Measurements from ENCODE around the gene GATB. TPM values are rescaled to one million over a fixed set of nuclear protein-coding genes. Genes with fewer than 3 reads are reported as not detected.

GATB gene
- total and polyA plus RNA-seq, 2 experiments from 2014 or later, result 19.4 to 20.1 TPM

- Histone ChIP-seq H3K27me3 (no peaks in the 10 kb centered on the region), H3K4me3 (no peak overlapping the region), H3K36me3 (replicated peaks; ENCODE audit: insufficient read depth, low read depth) (no peaks in the 10 kb centered on the region), H2AFZ (no peak overlapping the region), H3K4me2 (no peak overlapping the region), H3K79me2 (no peaks in the 10 kb centered on the region), H3K4me1 (ENCODE audit: insufficient read depth) (no peaks in the 10 kb centered on the region), H3K9me2 (replicated peaks; ENCODE audit: insufficient read depth) (no peaks in the 10 kb centered on the region), H3K9me3 (ENCODE audit: low read depth) (no peaks in the 10 kb centered on the region), H4K20me1 (ENCODE audit: insufficient read depth, poor library complexity, severe bottlenecking) (no peaks in the 10 kb centered on the region), H3K27ac (no peak overlapping the region)
- TF ChIP-seq EZH2 (IDR thresholded peaks at IDR 0.05; ENCODE audit: borderline replicate concordance) (no peak), EZH2phosphoT487 (IDR thresholded peaks at IDR 0.05; ENCODE audit: low read depth, severe bottlenecking, unreplicated experiment) (no peak), CTCF (IDR thresholded peaks at IDR 0.05; ENCODE audit: poor library complexity) (no peak)
- 48% methylated on average over 3 of the region's 3 CpGs for WGBS (ENCODE audit: low lambda C conversion rate, missing lambda C conversion rate)
- no peak for DNase-seq (ENCODE audit: low spot score)
Measured at GRCh38 chr4:151626751-151627150, 134.1 kb downstream of the GATB start.

- H4K20me1 ChIP-seq (ENCODE audit: insufficient read depth, poor library complexity, severe bottlenecking), result no peaks in the 10 kb centered on the region
- WGBS (ENCODE audit: low lambda C conversion rate, missing lambda C conversion rate), result 73% methylated on average over 3 of the region's 3 CpGs
- no peaks in the 10 kb centered on the region for H3K9me3 ChIP-seq (ENCODE audit: low read depth)
- no peak for DNase-seq (ENCODE audit: low spot score)
- no peak overlapping the region for H3K27ac ChIP-seq
- H3K27me3 ChIP-seq, result no peaks in the 10 kb centered on the region
- no peak for TF ChIP-seq EZH2phosphoT487 (IDR thresholded peaks at IDR 0.05; ENCODE audit: low read depth, severe bottlenecking, unreplicated experiment)
- no peak for TF ChIP-seq EZH2 (IDR thresholded peaks at IDR 0.05; ENCODE audit: borderline replicate concordance)
- no peak for TF ChIP-seq CTCF (IDR thresholded peaks at IDR 0.05; ENCODE audit: poor library complexity)
- no peak overlapping the region for H3K4me2 ChIP-seq
- no peaks in the 10 kb centered on the region for H3K36me3 ChIP-seq (replicated peaks; ENCODE audit: insufficient read depth, low read depth)
- no peaks in the 10 kb centered on the region for H3K4me1 ChIP-seq (ENCODE audit: insufficient read depth)
- H3K9me2 ChIP-seq (replicated peaks; ENCODE audit: insufficient read depth), result no peaks in the 10 kb centered on the region
- no peak overlapping the region for H2AFZ ChIP-seq
- H3K4me3 ChIP-seq, result no peak overlapping the region
- H3K79me2 ChIP-seq, result no peaks in the 10 kb centered on the region
Measured at GRCh38 chr4:151626228-151626627, 134.6 kb downstream of the GATB start.

- Histone ChIP-seq H3K9me3 (ENCODE audit: low read depth) (no peaks in the 10 kb centered on the region), H2AFZ (no peak overlapping the region), H3K4me1 (ENCODE audit: insufficient read depth) (no peaks in the 10 kb centered on the region), H4K20me1 (ENCODE audit: insufficient read depth, poor library complexity, severe bottlenecking) (no peaks in the 10 kb centered on the region), H3K4me3 (no peak overlapping the region), H3K27ac (no peak overlapping the region), H3K4me2 (no peak overlapping the region), H3K36me3 (replicated peaks; ENCODE audit: insufficient read depth, low read depth) (no peaks in the 10 kb centered on the region), H3K9me2 (replicated peaks; ENCODE audit: insufficient read depth) (no peaks in the 10 kb centered on the region), H3K27me3 (no peaks in the 10 kb centered on the region), H3K79me2 (no peaks in the 10 kb centered on the region)
- 94% methylated on average over 14 of the region's 14 CpGs for WGBS (ENCODE audit: low lambda C conversion rate, missing lambda C conversion rate)
- TF ChIP-seq CTCF (IDR thresholded peaks at IDR 0.05; ENCODE audit: poor library complexity) (no peak), EZH2phosphoT487 (IDR thresholded peaks at IDR 0.05; ENCODE audit: low read depth, severe bottlenecking, unreplicated experiment) (no peak), EZH2 (IDR thresholded peaks at IDR 0.05; ENCODE audit: borderline replicate concordance) (no peak)
- no peak for DNase-seq (ENCODE audit: low spot score)
Measured at GRCh38 chr4:151624626-151625565, 135.9 kb downstream of the GATB start.

Measured in hepatocyte (in vitro differentiated cells).